Measurements from ENCODE around the gene SF3A2.

SF3A2 gene

DNA sequence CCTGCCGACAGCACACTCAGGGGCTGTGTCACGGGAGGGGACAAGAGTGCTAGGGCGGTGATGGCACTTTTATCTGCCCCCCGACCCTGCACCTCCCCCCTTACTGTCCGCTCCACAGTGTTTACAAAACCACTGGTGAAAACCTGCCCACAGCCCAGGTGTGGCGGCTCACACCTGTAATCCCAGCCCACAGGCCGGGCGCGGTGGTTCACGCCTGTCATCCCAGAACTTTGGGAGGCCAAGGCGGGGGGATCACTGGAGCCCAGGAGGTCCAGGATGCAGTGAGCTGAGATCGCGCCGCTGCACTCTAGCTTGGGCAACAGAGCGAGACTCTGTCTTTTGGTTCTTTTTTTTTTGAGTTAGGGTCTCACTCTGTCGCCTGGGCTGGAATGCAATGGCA, 59.5 kb downstream of the SF3A2 start:
- DNase-seq: no peak
- no peak for TF ChIP-seq GATA1 (IDR thresholded peaks at IDR 0.05; ENCODE audit: low read depth, low read length)
- TF ChIP-seq POLR2A (IDR thresholded peaks at IDR 0.05; ENCODE audit: low read length): no peak
